Activated gamma-delta T cell treated with Interleukin-2 at 50 U/mL for 16 hours (primary cell): ENCODE data around the gene GPR34.

Experiments
- DNase-seq: peaks from one replicate; pipeline ENCODE4 v3.0.0-alpha.2; 2020

Gene GPR34

DNA sequence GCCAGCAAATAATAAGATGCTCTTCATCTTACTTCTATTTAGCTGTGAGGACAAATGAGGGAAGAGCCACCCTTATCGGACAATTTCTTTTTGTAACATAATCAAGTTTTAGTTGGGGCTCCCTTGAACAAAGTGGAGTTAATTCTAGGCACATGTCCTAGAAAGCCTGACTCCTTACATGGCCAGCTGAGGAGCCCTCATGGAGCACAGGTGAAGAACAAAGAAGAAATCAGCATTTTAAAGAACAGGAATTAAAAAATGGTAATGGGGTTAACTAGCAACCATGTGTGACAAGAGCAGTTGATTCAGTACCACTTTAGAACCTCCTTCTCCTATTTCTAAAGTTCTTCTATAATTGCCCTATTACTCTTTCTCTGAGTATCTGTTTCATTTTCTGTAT, 51.1 kb downstream of the GPR34 start:
- DNase-seq, result no peak
